GM10248 (cell line): Measurements from ENCODE around the gene C3orf22.
A peak's percentile ranks its signal among the peaks of the same experiment; 100 is the strongest.

Experiments
- CTCF ChIA-PET: fragments of 300-600 bp; sonication (Branson Sonifier 250); formaldehyde crosslinking; extraction: SDS; loops from one replicate; lab custom pipeline; 2021; ENCODE audit warnings: antibody characterized with exemption; lab: Yijun Ruan, JAX
- POLR2A ChIA-PET: fragments of 350-650 bp; sonication (Branson Sonifier 250); formaldehyde crosslinking; extraction: SDS; loops from one replicate; lab custom pipeline; 2020; ENCODE audit warnings: antibody characterized with exemption; lab: Yijun Ruan, JAX
- DNase-seq: peaks from one replicate; pipeline ENCODE4 v3.0.0; 2012; ENCODE audit errors: extremely low spot score
- TF ChIP-seq, protein P1 (sequence below): IDR thresholded peaks from 2 replicates; pipeline ENCODE4 v1.5.1; 2012; ENCODE audit warnings: mild to moderate bottlenecking, low read depth; ENCODE audit errors: extremely low read depth, missing control alignments, control extremely low read depth

Gene C3orf22

GRCh38 chr3:126582311-126582710, 23.6 kb upstream of the C3orf22 start:
- CTCF ChIA-PET: no interaction called here
- no peak for DNase-seq
- POLR2A ChIA-PET: no interaction called here
- TF ChIP-seq, protein P1, sequence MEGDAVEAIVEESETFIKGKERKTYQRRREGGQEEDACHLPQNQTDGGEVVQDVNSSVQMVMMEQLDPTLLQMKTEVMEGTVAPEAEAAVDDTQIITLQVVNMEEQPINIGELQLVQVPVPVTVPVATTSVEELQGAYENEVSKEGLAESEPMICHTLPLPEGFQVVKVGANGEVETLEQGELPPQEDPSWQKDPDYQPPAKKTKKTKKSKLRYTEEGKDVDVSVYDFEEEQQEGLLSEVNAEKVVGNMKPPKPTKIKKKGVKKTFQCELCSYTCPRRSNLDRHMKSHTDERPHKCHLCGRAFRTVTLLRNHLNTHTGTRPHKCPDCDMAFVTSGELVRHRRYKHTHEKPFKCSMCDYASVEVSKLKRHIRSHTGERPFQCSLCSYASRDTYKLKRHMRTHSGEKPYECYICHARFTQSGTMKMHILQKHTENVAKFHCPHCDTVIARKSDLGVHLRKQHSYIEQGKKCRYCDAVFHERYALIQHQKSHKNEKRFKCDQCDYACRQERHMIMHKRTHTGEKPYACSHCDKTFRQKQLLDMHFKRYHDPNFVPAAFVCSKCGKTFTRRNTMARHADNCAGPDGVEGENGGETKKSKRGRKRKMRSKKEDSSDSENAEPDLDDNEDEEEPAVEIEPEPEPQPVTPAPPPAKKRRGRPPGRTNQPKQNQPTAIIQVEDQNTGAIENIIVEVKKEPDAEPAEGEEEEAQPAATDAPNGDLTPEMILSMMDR: no peak

DNA sequence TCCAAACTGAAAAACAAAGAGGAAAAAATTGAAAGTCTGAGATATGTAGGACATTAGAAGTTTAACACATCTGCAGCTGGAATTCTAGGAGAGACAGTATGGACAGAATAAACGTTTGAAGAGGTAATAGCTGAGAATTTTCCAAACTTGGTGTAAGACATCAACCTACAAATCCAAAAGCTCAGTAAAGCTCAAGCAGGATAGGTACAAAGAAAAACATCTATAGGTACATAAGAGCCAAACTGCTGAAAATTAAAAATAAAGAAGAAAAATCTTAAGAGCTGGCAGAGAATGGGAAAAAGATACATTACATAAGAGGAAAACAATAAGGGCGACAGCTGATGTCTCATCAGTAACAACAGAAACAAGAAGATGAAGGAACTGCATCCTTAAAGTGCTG, 22.8 kb upstream of the C3orf22 start:
- no peak for DNase-seq
- ChIA-PET CTCF (no interaction called here), POLR2A (no interaction called here)
- TF ChIP-seq, protein P1: no peak

DNA sequence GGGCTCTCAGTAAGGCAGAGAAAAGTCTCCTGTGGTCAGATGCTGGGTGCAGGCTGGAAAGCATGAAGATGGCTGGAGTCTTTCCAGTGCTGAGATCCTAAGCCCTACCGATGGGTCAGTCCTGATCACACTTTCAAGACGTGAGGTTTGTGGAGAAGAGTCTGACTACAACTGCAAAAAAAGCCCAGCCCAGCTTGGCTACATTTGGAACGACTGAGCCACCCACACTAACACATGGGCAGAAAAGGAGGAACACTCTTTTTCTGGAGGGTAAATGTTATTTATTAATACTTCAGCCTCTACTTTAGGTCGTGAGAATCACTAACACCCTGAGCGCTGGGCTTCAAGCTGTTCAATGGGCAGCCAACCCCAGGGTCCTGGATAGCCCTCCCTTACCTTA, 22.0 kb upstream of the C3orf22 start:
- TF ChIP-seq, protein P1: no peak
- ChIA-PET POLR2A (no interaction called here), CTCF (no interaction called here)
- no peak for DNase-seq

- no peak for DNase-seq
- ChIA-PET POLR2A (no interaction called here), CTCF (no interaction called here)
- TF ChIP-seq, protein P1: no peak
Measured at GRCh38 chr3:126578702-126579101, 20.0 kb upstream of the C3orf22 start.

GRCh38 chr3:126577261-126577660, 18.5 kb upstream of the C3orf22 start:
- ChIA-PET CTCF (no interaction called here), POLR2A (no interaction called here)

GRCh38 chr3:126573492-126574117, 14.9 kb upstream of the C3orf22 start:
- TF ChIP-seq, protein P1: no peak
- DNase-seq: no peak
- ChIA-PET CTCF (no interaction called here), POLR2A (no interaction called here)

More at GRCh38 chr3:126577261-126577660, 18.5 kb upstream of the C3orf22 start:
- TF ChIP-seq, protein P1: no peak
- DNase-seq: no peak

DNA sequence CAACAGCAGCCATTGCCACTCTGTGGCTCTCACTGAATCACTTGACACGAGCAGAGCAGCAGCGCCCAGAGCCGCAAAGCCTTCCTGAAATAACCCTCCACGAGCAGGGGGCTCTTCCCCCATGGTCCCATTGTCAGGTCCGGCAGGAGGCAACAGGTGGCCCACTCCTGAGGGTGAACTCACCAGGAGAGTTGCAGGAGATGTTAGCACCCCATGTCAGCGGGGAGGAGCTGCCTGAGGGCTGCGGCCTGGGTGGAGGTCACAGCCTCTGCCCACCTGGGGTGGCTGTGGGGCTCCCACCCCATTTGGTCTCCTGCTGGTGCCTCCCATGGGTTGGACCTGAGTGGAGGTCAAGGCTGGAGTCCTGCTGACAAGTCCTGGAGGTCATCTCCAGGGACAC, 12.3 kb upstream of the C3orf22 start:
- TF ChIP-seq, protein P1: no peak
- peak; percentile 9 for DNase-seq
- ChIA-PET POLR2A (no interaction called here), CTCF (interaction anchor here (1.2 kb wide), 1 partner anchor 38 kb away, joined by 3 read pairs; no protein-coding TSS in a partner anchor)
